GM12892 (cell line): ENCODE measurements around the gene PRR5.

Experiments used
- POLR2A ChIP-seq: IDR thresholded peaks from 2 replicates; pipeline ENCODE4 v1.6.1; 2011; ENCODE audit warnings: low read depth, low read length, control low read depth
- POLR2AphosphoS5 ChIP-seq: IDR thresholded peaks from 2 replicates; pipeline ENCODE4 v1.6.1; 2011; ENCODE audit warnings: low read depth, low read length, control low read depth
- TAF1 ChIP-seq: IDR thresholded peaks from 2 replicates; pipeline ENCODE4 v1.6.1; 2011; ENCODE audit warnings: low read depth, mild to moderate bottlenecking, control low read depth, low read length, borderline replicate concordance

DNA sequence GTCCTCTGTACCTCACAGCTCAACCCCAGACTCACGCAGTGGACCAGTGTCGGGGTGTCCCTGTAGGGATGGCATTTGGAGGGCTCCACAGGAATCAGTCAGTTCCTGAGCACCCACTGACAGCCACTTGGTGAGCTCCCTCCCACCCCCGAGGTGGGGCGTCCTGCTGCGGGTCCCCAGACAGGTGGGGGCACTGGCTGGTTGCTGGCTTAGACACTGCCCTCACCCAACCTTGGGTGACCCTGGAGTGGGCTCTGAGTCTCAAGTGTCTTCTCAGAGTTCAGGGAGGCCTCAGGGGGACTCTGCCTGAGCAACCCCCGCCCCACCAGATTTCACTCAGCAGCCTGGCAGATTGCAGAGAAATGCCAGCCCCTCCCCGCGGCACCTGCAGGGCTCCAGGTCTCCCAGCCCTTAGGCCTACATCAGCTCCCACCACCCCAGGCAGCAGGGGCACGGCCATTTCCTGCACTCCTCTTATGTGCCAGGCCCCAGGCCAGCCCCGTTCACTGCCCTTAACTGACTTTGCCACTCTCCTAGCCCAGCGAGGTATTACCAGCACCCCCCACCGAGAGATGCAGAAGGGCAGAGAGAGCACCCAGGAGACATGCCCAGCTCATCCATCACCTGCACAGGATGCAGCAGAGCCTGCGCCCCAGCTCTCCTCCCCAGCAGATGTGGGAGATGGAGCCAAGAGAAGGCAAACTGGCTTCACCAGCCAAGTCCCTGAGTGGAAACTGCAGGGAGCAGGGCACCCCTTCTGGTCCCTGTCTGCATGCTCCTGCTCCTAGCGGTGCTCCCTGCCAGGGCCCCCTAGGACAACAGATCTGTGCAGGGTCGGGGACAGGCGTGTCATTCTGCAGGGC, 2.4 kb downstream of the PRR5 start:
- no peak for TF ChIP-seq POLR2A
- no peak for TF ChIP-seq POLR2AphosphoS5
- no peak for TF ChIP-seq TAF1
